HepG2 (cell line): ENCODE measurements around the gene SLC35F3. TPM values are rescaled to one million over a fixed set of nuclear protein-coding genes. Genes with fewer than 3 reads are reported as not detected.

Experiments used
- GLI4 ChIP-seq: sonication (generic); formaldehyde crosslinking; IDR thresholded peaks from 2 replicates; pipeline ENCODE4 v1.5.1; 2020; ENCODE audit warnings: missing genetic modification reagents, mild to moderate bottlenecking, moderate library complexity, borderline replicate concordance
- PRDM4 ChIP-seq: sonication (generic); formaldehyde crosslinking; IDR thresholded peaks from 2 replicates; pipeline ENCODE4 v1.9.0; 2021; ENCODE audit warnings: missing genetic modification reagents, borderline replicate concordance
- SOX6 ChIP-seq, 2 experiments: fragments of 450-650 bp in 1 of 2; sonication (generic) in 1 of 2; formaldehyde crosslinking in 1 of 2; IDR thresholded peaks; 2 replicates each; pipeline versions ENCODE4 v1.4.0 to v1.6.1; 2017 to 2020; ENCODE audit warnings: antibody characterized with exemption in 1 of 2, mild to moderate bottlenecking in 1 of 2, missing genetic modification reagents in 1 of 2
- TAF1 ChIP-seq: sonication (generic); formaldehyde crosslinking; IDR thresholded peaks from 2 replicates; pipeline ENCODE4 v1.4.0; 2020; ENCODE audit warnings: missing genetic modification reagents
- ZBTB37 ChIP-seq: sonication (generic); formaldehyde crosslinking; IDR thresholded peaks from 2 replicates; pipeline ENCODE4 v1.4.0; 2020; ENCODE audit warnings: mild to moderate bottlenecking, missing genetic modification reagents
- ZBTB38 ChIP-seq: sonication (generic); formaldehyde crosslinking; IDR thresholded peaks from 2 replicates; pipeline ENCODE4 v1.5.1; 2020; ENCODE audit warnings: mild to moderate bottlenecking, missing genetic modification reagents
- ZBTB39 ChIP-seq: sonication (generic); formaldehyde crosslinking; IDR thresholded peaks from 2 replicates; pipeline ENCODE4 v1.5.0; 2020; ENCODE audit warnings: missing genetic modification reagents
- ZBTB43 ChIP-seq: sonication (generic); formaldehyde crosslinking; conservative IDR thresholded peaks from 2 replicates; pipeline ENCODE4 v1.4.0; 2020; ENCODE audit warnings: missing genetic modification reagents
- ZBTB7B ChIP-seq: sonication (generic); formaldehyde crosslinking; IDR thresholded peaks from 2 replicates; pipeline ENCODE4 v1.4.0; 2020; ENCODE audit warnings: missing genetic modification reagents
- ZNF446 ChIP-seq: sonication (generic); formaldehyde crosslinking; IDR thresholded peaks from 2 replicates; pipeline ENCODE4 v1.5.0; 2020; ENCODE audit warnings: mild to moderate bottlenecking, missing genetic modification reagents
- ZNF556 ChIP-seq: sonication (generic); formaldehyde crosslinking; IDR thresholded peaks from 2 replicates; pipeline ENCODE4 v1.4.0; 2020; ENCODE audit warnings: mild to moderate bottlenecking, missing genetic modification reagents, borderline replicate concordance
- ZNF598 ChIP-seq: sonication (generic); formaldehyde crosslinking; IDR thresholded peaks from 2 replicates; pipeline ENCODE4 v1.5.1; 2020; ENCODE audit warnings: mild to moderate bottlenecking, missing genetic modification reagents, borderline replicate concordance
- ZNF639 ChIP-seq: conservative IDR thresholded peaks from 2 replicates; pipeline ENCODE4 v1.6.1; 2018; ENCODE audit warnings: missing genetic modification reagents
- ZNF766 ChIP-seq: sonication (generic); formaldehyde crosslinking; IDR thresholded peaks from 2 replicates; pipeline ENCODE4 v1.5.0; 2020; ENCODE audit warnings: missing genetic modification reagents, borderline replicate concordance
- ZSCAN22 ChIP-seq: sonication (generic); formaldehyde crosslinking; IDR thresholded peaks from 2 replicates; pipeline ENCODE4 v1.4.0; 2020; ENCODE audit warnings: mild to moderate bottlenecking, missing genetic modification reagents
- ZUFSP ChIP-seq: sonication (generic); formaldehyde crosslinking; IDR thresholded peaks from 2 replicates; pipeline ENCODE4 v1.9.0; 2021; ENCODE audit warnings: missing genetic modification reagents, mild to moderate bottlenecking, borderline replicate concordance
- polyA plus RNA-seq, 8 experiments: library from polyadenylated mRNA; depleted of rRNA in 3 of 8; stranded (reverse) in 7 of 8; unstranded in 1 of 8; fragments of >200 nt; fragmentation: Illumina TruSeq in 4 of 8; extraction: Trizol in 4 of 8; gene quantifications; 2 replicates each; pipeline versions ENCODE4 v1.2.1 to v1.2.3, GENCODE V29; 2011 to 2016; ENCODE audit warnings: low read depth in 4 of 8, missing spikeins in 1 of 8, mixed read lengths in 1 of 8; ENCODE audit not compliant: insufficient read depth in 1 of 8
- total RNA-seq, 5 experiments: library from RNA; depleted of rRNA; stranded (reverse); fragments of >200 nt; fragmentation: Illumina TruSeq; extraction: Trizol; gene quantifications; 2 replicates each; pipeline ENCODE4 v1.2.3, GENCODE V29; 2016; ENCODE audit warnings: low read depth in 1 of 5

Gene SLC35F3
- total and polyA plus RNA-seq, 2 of the 13 experiments (the other 11 are each of a cell fraction or from before 2014, with no cell fraction given), result not detected

GRCh38 chr1:234373064-234373958, 468.8 kb downstream of the SLC35F3 start, which contains the start of gene COA6 (continued):
- TF ChIP-seq ZNF639 (CRISPR knock-in tag), result peak; percentile 84
- TF ChIP-seq ZBTB43, result 0 out of 2 replicates have a peak, but pooled peaks have one; percentile 43
- TF ChIP-seq ZBTB38 (CRISPR knock-in tag), result peak; percentile 87; the same call in 1 of the 2 replicates
- TF ChIP-seq ZUFSP (CRISPR knock-in tag), result no peak
- TF ChIP-seq ZNF766 (CRISPR knock-in tag), result peak; percentile 48; the same call in 1 of the 2 replicates
- TF ChIP-seq ZNF598 (CRISPR knock-in tag), result peak; percentile 96
- peak; percentile 73 for TF ChIP-seq TAF1
- TF ChIP-seq ZNF556 (CRISPR knock-in tag), result peak; percentile 80; the same call in 1 of the 2 replicates
- peak; percentile 60; the same call in 1 of the 2 replicates for TF ChIP-seq ZBTB37 (CRISPR knock-in tag)
- TF ChIP-seq ZNF446 (CRISPR knock-in tag), result 0 out of 2 replicates have a peak, but pooled peaks have one; percentile 85
- TF ChIP-seq ZSCAN22 (CRISPR knock-in tag), result no peak
- TF ChIP-seq GLI4, result 0 out of 2 replicates have a peak, but pooled peaks have one; percentile 88
- no peak for TF ChIP-seq SOX6 (IDR thresholded peaks at IDR 0.05)
- peak; percentile 80 for TF ChIP-seq SOX6 (CRISPR knock-in tag; IDR thresholded peaks at IDR 0.05)
- TF ChIP-seq ZBTB7B (CRISPR knock-in tag), result peak; percentile 69; the same call in 1 of the 2 replicates
- TF ChIP-seq ZBTB39 (CRISPR knock-in tag), result peak; percentile 18; the same call in 1 of the 2 replicates
- TF ChIP-seq PRDM4 (CRISPR knock-in tag), result no peak
